ENCODE results near the gene XIRP2. TPM values are rescaled to one million over a fixed set of nuclear protein-coding genes. Genes with fewer than 3 reads are reported as not detected.

XIRP2 gene
- total and polyA plus RNA-seq, 2 of the 4 experiments (the other 2 are of a cell fraction): 0.05 to 0.18 TPM

- Histone ChIP-seq H4K91ac (ENCODE audit: insufficient read depth, low read depth, low read length) (no peak overlapping the region), H3K9ac (ENCODE audit: low read depth, low read length) (no peak overlapping the region), H2AK9ac (replicated peaks; ENCODE audit: low read depth, low read length, poor library complexity) (no peak overlapping the region), H3K27me3 (ENCODE audit: control insufficient read depth, insufficient read depth, low read length) (no peaks in the 10 kb centered on the region), H3K36me3 (ENCODE audit: control insufficient read depth, insufficient read depth, low read length) (no peaks in the 10 kb centered on the region), H2AK5ac (ENCODE audit: low read depth, low read length) (no peak overlapping the region), H2AFZ (replicated peaks; ENCODE audit: low read length, poor library complexity) (no peak overlapping the region), H2BK20ac (ENCODE audit: low read depth, low read length) (no peak overlapping the region), H3K18ac (ENCODE audit: low read depth, low read length) (no peak overlapping the region), H2BK15ac (ENCODE audit: low read depth, low read length) (no peak overlapping the region), H3K9me3 (ENCODE audit: control insufficient read depth, insufficient read depth, low read length) (no peaks in the 10 kb centered on the region), H3K79me1 (ENCODE audit: low read depth in 1 of 2, low read length in 2 of 2) (no peaks in the 10 kb centered on the region), H3K4me1 (ENCODE audit: control insufficient read depth, insufficient read depth, low read length) (no peaks in the 10 kb centered on the region), H2BK5ac (ENCODE audit: low read depth, low read length, poor library complexity, severe bottlenecking) (no peak overlapping the region), H3K9me1 (ENCODE audit: insufficient read depth, low read length) (no peaks in the 10 kb centered on the region), H3K27ac (ENCODE audit: insufficient read depth, low read length) (no peak overlapping the region), H4K20me1 (ENCODE audit: insufficient read depth, low read length) (no peaks in the 10 kb centered on the region), H3K4me3 (ENCODE audit: insufficient read depth, low read depth, low read length) (no peak overlapping the region), H3K14ac (replicated peaks; ENCODE audit: low read depth, low read length) (no peak overlapping the region), H3K56ac (ENCODE audit: extremely low read depth, insufficient read depth, low read length) (no peak overlapping the region), H3K23ac (ENCODE audit: low read depth, low read length) (no peak overlapping the region), H4K8ac (ENCODE audit: low read depth in 2 of 2, low read length in 2 of 2) (no peak overlapping the region), H2BK120ac (ENCODE audit: low read depth, low read length) (no peak overlapping the region), H3K4me2 (ENCODE audit: low read depth, low read length) (no peak overlapping the region), H4K5ac (ENCODE audit: low read depth, low read length) (no peak overlapping the region), H3K4ac (ENCODE audit: low read depth, low read length) (no peak overlapping the region)
- DNase-seq: no peak
- in situ Hi-C loops (cut with MboI; ENCODE audit: low sequenced_read_pairs): no loop called here
- 0 out of 2 replicates have a peak, but pooled peaks have one; percentile 22 for TF ChIP-seq MAFK (IDR thresholded peaks at IDR 0.05; ENCODE audit: low read depth, low read length)
- no peak for TF ChIP-seq POLR2A (IDR thresholded peaks at IDR 0.05; ENCODE audit: low read depth, low read length)
- no peak for TF ChIP-seq MXI1 (IDR thresholded peaks at IDR 0.05; ENCODE audit: borderline replicate concordance, low read depth, low read length)
- no peak for ATAC-seq (ENCODE audit: low read depth)
- WGBS, 2 experiments (ENCODE audit: extremely low coverage in 2 of 2, insufficient read length in 1 of 2): no CpG with 5 or more reads among the region's 2 CpGs
- ChIA-PET CTCF (interaction anchor here (0.6 kb wide), 1 partner anchor 648 kb away, joined by 8 read pairs; no protein-coding TSS in a partner anchor), POLR2A (ENCODE audit: unreplicated experiment) (no interaction called here)
- intact Hi-C loops (cut with micrococcal nuclease): no loop called here
- dilution Hi-C loops (cut with HindIII; ENCODE audit: low sequenced_read_pairs, unreplicated experiment): no loop called here
- no TSS peak for BruUV-seq (replicated peaks)
These were observed 130.3 kb downstream of the XIRP2 start for GRCh38 chr2:167018590-167018989.
